ACC112 (cell line): ENCODE measurements around the gene METTL8.

ENCODE experiments used
- H2AFZ ChIP-seq: fragments of 200-600 bp; sonication (generic); one replicate; pipeline ENCODE4 v1.6.0; 2017; ENCODE audit warnings: antibody characterized with exemption, low read length; ENCODE audit not compliant: unreplicated experiment
- H3K27ac ChIP-seq: fragments of 200-600 bp; sonication (generic); 2 replicates; pipeline ENCODE4 v1.5.1; 2014; ENCODE audit warnings: low read depth, mild to moderate bottlenecking, antibody characterized with exemption, low read length, moderate library complexity
- H3K27me3 ChIP-seq: fragments of 200-600 bp; sonication (generic); 2 replicates; pipeline ENCODE4 v1.6.1; 2014; ENCODE audit warnings: mild to moderate bottlenecking, antibody characterized with exemption, low read length, moderate library complexity, mixed read lengths; ENCODE audit not compliant: insufficient read depth
- H3K36me3 ChIP-seq: fragments of 200-600 bp; sonication (generic); 2 replicates; pipeline ENCODE4 v1.6.1; 2016; ENCODE audit warnings: mild to moderate bottlenecking, antibody characterized with exemption, low read length, moderate library complexity, mixed read lengths; ENCODE audit not compliant: insufficient read depth
- H3K4me1 ChIP-seq: fragments of 200-600 bp; sonication (generic); one replicate; pipeline ENCODE4 v1.6.1; 2016; ENCODE audit warnings: low read length, mixed read lengths; ENCODE audit not compliant: insufficient read depth, unreplicated experiment, control insufficient read depth
- H3K4me3 ChIP-seq: fragments of 200-600 bp; sonication (generic); 2 replicates; pipeline ENCODE4 v1.5.1; 2014; ENCODE audit warnings: mild to moderate bottlenecking, low read depth, low read length
- H3K79me2 ChIP-seq: fragments of 200-600 bp; sonication (generic); one replicate; pipeline ENCODE4 v1.6.0; 2016; ENCODE audit warnings: low read length; ENCODE audit not compliant: control insufficient read depth, unreplicated experiment, insufficient read depth

Gene METTL8

DNA sequence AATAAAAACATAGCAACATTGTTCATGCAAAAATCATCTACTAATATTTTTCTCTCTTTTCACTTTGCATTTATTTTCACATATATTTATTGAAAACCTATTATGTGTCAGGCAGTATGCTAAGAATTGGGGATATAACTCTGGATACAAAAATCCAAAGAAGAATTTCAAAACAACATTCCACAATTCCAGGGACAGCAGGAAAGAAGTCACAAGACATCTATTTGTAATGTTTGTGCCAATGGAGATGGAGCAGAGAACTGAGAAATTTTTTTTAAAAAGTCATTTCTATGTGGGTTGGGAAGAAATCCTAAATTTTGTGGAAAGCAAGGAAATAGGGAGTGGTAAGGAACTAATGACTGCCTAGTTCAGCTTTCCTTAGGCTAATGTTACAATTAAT lies 144.5 kb downstream of the METTL8 start:
- Histone ChIP-seq H3K27ac (no peak overlapping the region), H2AFZ (no peak overlapping the region), H3K27me3 (0 out of 2 replicates have a peak, but pooled peaks cover 5% of the 10 kb centered on the region)

DNA sequence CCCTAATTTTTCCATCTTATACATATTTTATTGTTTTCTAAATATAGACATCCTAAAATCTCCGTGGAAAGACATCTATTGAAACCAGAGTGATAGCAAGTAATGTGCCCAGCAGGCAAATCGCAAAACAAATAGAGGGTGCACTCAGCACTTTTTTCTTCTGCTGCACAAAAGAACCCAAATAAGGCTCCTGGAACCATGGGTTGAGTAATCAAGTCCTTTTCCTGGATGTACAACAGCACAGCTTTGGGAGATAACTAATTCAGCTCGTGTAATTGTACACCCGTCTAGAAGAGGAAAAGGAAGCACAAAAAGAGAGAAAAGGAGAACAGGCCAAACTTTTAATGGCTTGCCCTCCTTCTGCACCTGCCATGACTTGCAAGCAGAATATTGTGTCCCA lies 146.2 kb downstream of the METTL8 start:
- H3K27me3 ChIP-seq = 0 out of 2 replicates have a peak, but pooled peaks cover 5% of the 10 kb centered on the region
- H3K27ac ChIP-seq = no peak overlapping the region
- H3K4me1 ChIP-seq = no peaks in the 10 kb centered on the region
- H2AFZ ChIP-seq = no peak overlapping the region
- no peaks in the 10 kb centered on the region for H3K36me3 ChIP-seq
- no peaks in the 10 kb centered on the region for H3K79me2 ChIP-seq
- no peak overlapping the region for H3K4me3 ChIP-seq

More for the DNA sequence above, 144.5 kb downstream of the METTL8 start:
- Histone ChIP-seq H3K4me3 (no peak overlapping the region), H3K36me3 (no peaks in the 10 kb centered on the region), H3K79me2 (no peaks in the 10 kb centered on the region), H3K4me1 (no peaks in the 10 kb centered on the region)

DNA sequence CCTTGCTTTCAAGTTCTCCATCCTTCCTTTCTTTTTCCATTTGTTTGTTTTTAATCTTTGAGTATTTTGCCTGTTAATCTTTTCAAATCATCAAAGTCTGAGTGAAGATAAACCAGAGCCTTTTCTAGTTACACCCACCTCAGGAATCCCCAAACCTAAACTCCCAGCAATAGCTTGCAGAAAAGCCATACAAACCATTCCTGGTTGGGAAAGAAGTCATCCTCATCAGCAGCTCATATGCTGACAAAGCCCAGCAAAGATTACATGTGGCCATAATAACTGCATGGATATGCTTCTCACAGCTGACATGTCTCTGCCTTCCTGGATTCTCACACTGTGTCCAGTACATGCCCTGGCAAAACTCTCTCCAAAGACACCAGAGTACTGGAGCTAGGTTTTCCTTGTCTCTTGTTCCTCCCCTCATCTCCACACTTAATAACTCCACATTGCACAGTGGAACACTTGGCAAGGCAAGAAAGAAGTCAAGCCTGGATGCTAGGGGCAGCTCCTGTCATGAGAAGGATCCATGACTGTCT lies 146.7 kb downstream of the METTL8 start:
- H3K27me3 ChIP-seq = 0 out of 2 replicates have a peak, but pooled peaks cover 5% of the 10 kb centered on the region
- no peak overlapping the region for H3K27ac ChIP-seq
- no peaks in the 10 kb centered on the region for H3K4me1 ChIP-seq
- H2AFZ ChIP-seq = no peak overlapping the region
- H3K79me2 ChIP-seq = no peaks in the 10 kb centered on the region
- H3K4me3 ChIP-seq = no peak overlapping the region
- H3K36me3 ChIP-seq = no peaks in the 10 kb centered on the region

DNA sequence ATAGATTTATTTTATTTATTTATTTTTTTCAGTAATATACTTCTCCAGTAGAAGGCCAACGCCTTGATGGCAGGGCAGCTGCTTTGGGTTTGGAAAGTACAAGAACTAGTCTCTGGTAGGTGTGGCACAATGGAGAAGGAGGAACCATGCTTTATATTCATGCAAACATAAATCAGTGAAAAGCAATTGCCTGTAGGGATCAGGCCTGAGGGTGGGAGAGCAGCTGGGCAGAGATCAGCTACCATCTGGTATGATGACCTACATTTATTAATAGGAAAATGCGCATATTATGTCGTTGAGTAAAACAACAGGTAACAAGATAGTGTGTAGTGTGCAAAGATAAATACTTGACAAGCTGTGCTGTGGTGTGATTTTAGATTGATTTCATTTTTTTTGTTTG lies 152.7 kb downstream of the METTL8 start:
- no peaks in the 10 kb centered on the region for H3K4me1 ChIP-seq
- no peaks in the 10 kb centered on the region for H3K36me3 ChIP-seq
- no peak overlapping the region for H3K4me3 ChIP-seq
- no peak overlapping the region for H3K27ac ChIP-seq
- H3K27me3 ChIP-seq = no peaks in the 10 kb centered on the region
- H3K79me2 ChIP-seq = no peaks in the 10 kb centered on the region
- no peak overlapping the region for H2AFZ ChIP-seq

DNA sequence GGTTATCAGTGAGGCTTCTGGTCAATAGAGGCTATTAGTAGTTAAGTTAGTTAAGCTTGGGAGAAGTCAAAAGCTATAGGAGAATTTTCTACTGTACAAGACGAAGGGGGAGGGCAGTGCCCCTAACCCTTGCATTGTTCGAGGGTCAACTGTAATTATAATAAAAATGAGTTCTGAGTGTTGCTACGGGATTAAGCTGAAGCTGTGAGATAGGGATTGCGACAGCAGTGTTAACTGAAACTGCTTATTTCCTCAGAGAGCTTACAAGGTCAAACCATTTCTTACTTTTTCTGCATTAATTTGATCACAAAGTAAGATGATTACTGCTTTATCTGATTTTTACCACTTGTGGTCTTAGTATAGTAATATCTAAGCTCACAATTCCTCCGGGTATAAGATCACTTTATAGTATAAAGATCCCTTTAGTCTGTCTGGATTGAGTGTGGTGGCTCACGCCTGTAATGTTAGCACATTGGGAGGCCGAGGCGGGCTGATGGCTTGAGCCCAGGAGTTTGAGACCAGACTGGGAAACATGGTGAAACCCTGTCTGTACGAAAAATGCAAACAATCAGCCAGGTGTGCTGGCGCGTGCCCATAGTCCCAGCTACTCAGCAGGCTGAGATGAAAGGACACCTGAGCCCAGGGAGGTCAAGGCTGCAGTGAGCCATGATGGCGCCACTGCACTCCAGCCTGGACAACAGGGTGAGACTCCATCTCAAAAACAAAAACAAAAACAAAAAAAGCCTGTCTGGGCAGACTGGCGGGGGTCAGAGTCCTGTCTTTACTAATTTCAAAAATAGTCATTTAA lies 153.6 kb downstream of the METTL8 start:
- Histone ChIP-seq H3K4me3 (no peak overlapping the region), H2AFZ (no peak overlapping the region), H3K27me3 (no peaks in the 10 kb centered on the region)

DNA sequence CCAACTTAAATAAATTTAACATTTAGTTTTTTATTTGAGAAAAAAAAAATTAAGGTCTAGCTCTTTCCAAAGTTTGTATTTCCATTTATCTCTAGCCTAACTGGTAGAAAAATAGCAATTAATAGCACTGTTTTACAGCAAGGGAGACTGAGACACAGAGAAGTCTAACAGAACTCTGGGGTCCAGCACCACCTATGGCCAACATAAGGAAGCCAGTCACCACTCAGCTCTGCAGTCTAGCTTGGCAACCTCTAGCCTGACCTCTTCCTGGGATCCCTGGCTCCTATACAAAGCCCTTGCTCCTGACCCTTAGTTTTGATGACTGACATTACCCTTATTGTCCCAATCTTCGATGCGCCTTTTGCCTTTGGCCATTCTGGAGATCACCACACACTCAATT lies 159.0 kb downstream of the METTL8 start:
- H3K27me3 ChIP-seq = no peaks in the 10 kb centered on the region
- peaks cover 15% of the 10 kb centered on the region for H3K4me1 ChIP-seq
- H3K79me2 ChIP-seq = no peaks in the 10 kb centered on the region
- no peak overlapping the region for H3K4me3 ChIP-seq
- H3K36me3 ChIP-seq = no peaks in the 10 kb centered on the region
- H2AFZ ChIP-seq = no peak overlapping the region
- no peak overlapping the region for H3K27ac ChIP-seq

More for the DNA sequence above, 153.6 kb downstream of the METTL8 start:
- Histone ChIP-seq H3K36me3 (no peaks in the 10 kb centered on the region), H3K79me2 (no peaks in the 10 kb centered on the region), H3K4me1 (no peaks in the 10 kb centered on the region), H3K27ac (no peak overlapping the region)

DNA sequence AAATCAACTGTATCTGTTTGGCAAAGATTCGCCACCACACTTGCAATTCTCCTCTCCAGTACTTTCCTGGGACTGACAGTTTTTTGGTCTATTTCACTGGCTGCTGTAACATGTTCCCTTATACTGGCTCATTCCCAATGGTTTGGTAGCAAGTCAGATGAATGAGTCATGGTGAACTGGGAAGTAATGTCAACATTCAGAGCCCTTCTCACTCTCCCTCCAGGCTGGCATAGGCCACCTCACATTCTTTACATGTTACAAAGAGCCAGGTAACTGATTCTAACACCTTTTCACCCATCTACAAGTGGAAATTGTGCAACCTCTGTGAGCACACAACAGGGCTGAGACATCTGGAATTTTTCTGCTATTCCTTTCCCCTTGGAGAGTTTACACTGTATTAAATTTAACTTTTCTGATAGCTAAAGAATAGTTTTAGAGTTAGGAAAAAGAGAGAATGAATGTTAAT lies 161.8 kb downstream of the METTL8 start:
- H3K27ac ChIP-seq = peak overlapping the region; percentile 21
- no peaks in the 10 kb centered on the region for H3K27me3 ChIP-seq
- no peaks in the 10 kb centered on the region for H3K36me3 ChIP-seq
- no peak overlapping the region for H2AFZ ChIP-seq
- peaks cover 15% of the 10 kb centered on the region for H3K4me1 ChIP-seq
- no peak overlapping the region for H3K4me3 ChIP-seq
- no peaks in the 10 kb centered on the region for H3K79me2 ChIP-seq

DNA sequence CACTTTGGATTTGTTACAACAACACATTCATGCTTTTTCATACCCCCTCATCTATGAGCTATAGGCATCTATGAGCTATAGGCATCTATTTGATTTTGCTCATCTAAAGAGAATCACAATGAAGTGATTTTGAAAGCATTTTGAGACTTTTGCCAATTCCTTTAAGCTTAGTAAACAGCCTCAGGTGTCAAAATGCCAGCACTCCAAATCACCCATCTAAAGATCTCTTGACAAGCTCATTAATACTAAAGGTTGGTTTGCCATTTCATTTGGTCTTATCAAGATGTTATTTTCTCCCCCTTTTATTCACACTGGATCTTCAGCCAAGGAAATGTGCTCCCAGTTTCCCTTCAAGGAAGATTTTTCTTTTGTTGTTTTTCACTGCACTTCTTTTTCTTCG lies 162.4 kb downstream of the METTL8 start:
- Histone ChIP-seq H3K4me1 (peaks cover 15% of the 10 kb centered on the region), H3K79me2 (no peaks in the 10 kb centered on the region), H3K36me3 (no peaks in the 10 kb centered on the region), H3K27me3 (no peaks in the 10 kb centered on the region), H3K4me3 (no peak overlapping the region), H3K27ac (no peak overlapping the region), H2AFZ (no peak overlapping the region)

DNA sequence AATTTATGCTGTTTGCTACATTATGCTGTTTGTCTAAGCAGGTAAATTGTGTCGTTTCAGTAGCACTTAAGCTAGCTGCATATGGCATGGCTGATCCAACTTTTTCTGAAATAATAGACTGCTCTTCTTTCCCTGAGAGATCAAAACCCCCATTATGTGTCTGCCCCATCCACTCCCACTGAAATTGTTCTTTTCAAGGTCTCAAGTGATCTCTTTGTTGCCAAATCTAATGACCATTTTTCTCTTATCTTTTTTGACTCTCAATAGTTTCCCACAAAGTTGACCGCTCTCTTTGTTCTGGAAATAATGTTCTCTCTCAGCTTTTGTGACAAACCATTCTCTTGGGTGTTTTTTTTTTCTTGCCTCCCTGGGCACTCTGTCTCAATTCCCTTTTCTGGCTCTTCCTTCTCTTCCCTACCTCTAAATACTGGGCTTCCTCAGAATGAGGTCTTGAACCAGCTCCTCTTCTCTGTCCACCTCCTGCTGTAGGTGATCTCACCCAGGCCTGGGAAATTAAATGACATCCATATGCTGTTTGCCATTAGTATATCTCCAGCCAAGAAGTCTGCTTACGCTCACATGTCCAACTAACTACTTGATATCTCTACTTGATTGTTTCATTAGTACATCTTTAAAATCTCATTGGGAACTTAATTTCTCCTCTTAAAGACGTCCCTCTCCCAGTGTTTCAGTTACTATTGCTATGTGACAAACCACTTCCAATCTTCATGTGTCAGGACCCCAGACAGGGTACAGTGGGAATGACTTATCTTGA lies 165.7 kb downstream of the METTL8 start:
- no peaks in the 10 kb centered on the region for H3K27me3 ChIP-seq
- no peak overlapping the region for H2AFZ ChIP-seq
- no peaks in the 10 kb centered on the region for H3K36me3 ChIP-seq
- no peaks in the 10 kb centered on the region for H3K79me2 ChIP-seq
- H3K4me1 ChIP-seq = peaks cover 15% of the 10 kb centered on the region
- H3K4me3 ChIP-seq = no peak overlapping the region
- H3K27ac ChIP-seq = no peak overlapping the region
